Upper lobe of left lung (tissue), 6 donors: ENCODE results near the gene SYTL2. TPM values are rescaled to one million over a fixed set of nuclear protein-coding genes. Genes with fewer than 3 reads are reported as not detected.
A peak's percentile ranks its signal among the peaks of the same experiment; 100 is the strongest.

ENCODE experiments used
- ATAC-seq, 2 donors: fragments of 200-7000 bp; cut with Tn5 transposase; one replicate each; pipeline ENCODE4 v1.9.1; 2022; ENCODE audit warnings: mild to moderate bottlenecking in 2 of 2, moderate library complexity in 2 of 2; ENCODE audit not compliant: low FRiP score in 2 of 2
- DNase-seq, 2 donors: peaks; one replicate each; pipeline ENCODE4 v3.0.0-alpha.2; 2019 to 2020
- H3K27ac ChIP-seq, 4 donors: fragments of 200-600 bp; sonication (generic); one replicate each; pipeline ENCODE4 v1.5.1; 2016 to 2019
- H3K27me3 ChIP-seq, 4 donors: fragments of 200-600 bp; sonication (generic); one replicate each; pipeline ENCODE4 v1.5.1; 2017 to 2019
- H3K36me3 ChIP-seq, 4 donors: fragments of 200-600 bp; sonication (generic); one replicate each; pipeline ENCODE4 v1.5.1; 2016 to 2019
- H3K4me1 ChIP-seq, 4 donors: fragments of 200-600 bp; sonication (generic); one replicate each; pipeline ENCODE4 v1.5.1; 2018 to 2019
- H3K4me3 ChIP-seq, 4 donors: fragments of 200-600 bp; sonication (generic); one replicate each; pipeline ENCODE4 v1.5.1; 2017 to 2019; ENCODE audit warnings: mild to moderate bottlenecking in 2 of 4, moderate library complexity in 1 of 4
- H3K9me3 ChIP-seq, 4 donors: fragments of 200-600 bp; sonication (generic); one replicate each; pipeline ENCODE4 v1.5.1; 2018 to 2019
- CTCF ChIP-seq, 6 experiments: fragments of 450-650 bp in 4 of 6; fragments of 200-600 bp in 2 of 6; sonication (generic) in 2 of 6; IDR thresholded peaks; one replicate each; pipeline ENCODE4 v1.5.1; 2016 to 2019; ENCODE audit warnings: antibody characterized with exemption in 6 of 6
- EP300 ChIP-seq, 4 donors: sonication (generic); formaldehyde crosslinking; IDR thresholded peaks; one replicate each; pipeline ENCODE4 v1.5.1; 2017; ENCODE audit warnings: antibody characterized with exemption in 4 of 4, control low read depth in 2 of 4
- POLR2A ChIP-seq, 4 donors: fragments of 450-650 bp; IDR thresholded peaks; one replicate each; pipeline ENCODE4 v1.5.1; 2016 to 2017; ENCODE audit warnings: antibody characterized with exemption in 4 of 4, mild to moderate bottlenecking in 2 of 4
- POLR2AphosphoS5 ChIP-seq, 2 donors: sonication (generic); formaldehyde crosslinking; IDR thresholded peaks; one replicate each; pipeline ENCODE4 v1.5.1; 2017; ENCODE audit warnings: antibody characterized with exemption in 2 of 2
- WGBS, 2 donors: methylation state at CpG; one replicate each; pipeline ENCODE4 v1.1.5; 2017 to 2018; 5-methylcytosine and 5-hydroxymethylcytosine counted together
- total RNA-seq, 6 donors: library from RNA; depleted of rRNA in 4 of 6; stranded (reverse); fragments of >200 nt in 4 of 6; gene quantifications; one replicate each; pipeline versions ENCODE4 v1.1.0 to v1.2.1, GENCODE V29; 2016 to 2021
- donor health status: DM: no; HTN: no; CAD: no; lungs with moderate emphysema.
- donor health status: DM: no; HTN: yes; CAD: no; lungs with severe emphysema.

SYTL2 gene
- total RNA-seq, 6 donors from 2014 or later: 11.9 to 52.7 (median 20.1) TPM

DNA sequence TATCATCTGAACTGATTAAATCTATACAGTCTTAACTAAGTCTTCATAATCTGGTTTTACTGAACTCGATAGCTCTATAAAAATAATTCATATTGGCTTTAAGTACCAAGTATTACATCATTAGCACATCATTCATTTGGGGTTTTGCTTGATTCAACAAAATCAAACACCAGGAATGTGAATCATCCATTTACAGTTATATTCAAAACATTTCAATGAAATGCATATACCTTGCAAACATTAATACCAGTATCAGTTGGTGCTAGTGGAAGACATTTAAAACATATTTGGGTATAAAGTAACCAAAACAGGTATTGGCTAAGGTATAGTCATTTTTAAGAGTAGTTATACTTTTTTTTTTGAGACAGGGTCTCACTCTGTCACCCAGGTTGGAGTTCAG, 112.7 kb downstream of the SYTL2 start:
- WGBS, 2 donors: 77 to 87% methylated on average over 1 of the region's 1 CpG
- no peak overlapping the region for H3K27ac ChIP-seq
- DNase-seq (no peak), ATAC-seq (no peak)
- H3K9me3 ChIP-seq: no peaks in the 10 kb centered on the region
- no peaks in the 10 kb centered on the region for H3K27me3 ChIP-seq
- H3K36me3 ChIP-seq: peaks cover 0 to under 1% (median 0%) of the 10 kb centered on the region in 4 donors
- no peak overlapping the region for H3K4me3 ChIP-seq
- peaks cover 0 to 10% (median 3%) of the 10 kb centered on the region in 4 donors for H3K4me1 ChIP-seq
- TF ChIP-seq POLR2AphosphoS5 (IDR thresholded peaks at IDR 0.05) (no peak), POLR2A (IDR thresholded peaks at IDR 0.05) (no peak), EP300 (IDR thresholded peaks at IDR 0.05) (no peak), CTCF (IDR thresholded peaks at IDR 0.05) (no peak)

DNA sequence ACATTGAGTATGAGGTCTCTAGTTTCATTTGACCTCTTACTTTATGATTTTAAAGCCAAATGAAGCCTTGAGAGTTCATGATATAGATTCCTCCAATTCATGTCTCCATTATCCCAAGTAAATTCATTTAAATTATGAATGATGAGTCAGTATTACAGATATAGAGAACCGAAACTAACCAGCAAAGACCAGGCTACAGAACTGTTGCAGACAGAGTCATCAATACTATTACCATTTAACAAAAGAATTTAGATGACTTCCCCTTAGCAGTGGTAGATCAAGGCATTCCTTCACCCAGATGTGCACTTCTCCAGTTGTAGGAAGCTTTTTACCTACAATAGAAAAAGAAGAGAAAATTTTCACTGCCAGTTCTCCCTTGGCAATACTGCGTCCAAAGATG, 113.2 kb downstream of the SYTL2 start:
- no peak overlapping the region for H3K4me3 ChIP-seq
- H3K4me1 ChIP-seq: peaks cover 0 to 10% (median 3%) of the 10 kb centered on the region in 4 donors
- 96 to 98% methylated on average over 2 of the region's 2 CpGs for WGBS, 2 donors
- H3K27ac ChIP-seq: no peak overlapping the region
- TF ChIP-seq CTCF (IDR thresholded peaks at IDR 0.05): no peak
- no peak for TF ChIP-seq POLR2AphosphoS5 (IDR thresholded peaks at IDR 0.05)
- no peak for TF ChIP-seq POLR2A (IDR thresholded peaks at IDR 0.05)
- TF ChIP-seq EP300 (IDR thresholded peaks at IDR 0.05): no peak
- no peak for DNase-seq
- no peaks in the 10 kb centered on the region for H3K27me3 ChIP-seq
- no peaks in the 10 kb centered on the region for H3K9me3 ChIP-seq
- peaks cover 0 to 2% (median 0%) of the 10 kb centered on the region in 4 donors for H3K36me3 ChIP-seq
- ATAC-seq: no peak

GRCh38 chr11:85695546-85695945, 115.4 kb downstream of the SYTL2 start:
- DNase-seq (no peak), ATAC-seq (no peak)
- Histone ChIP-seq H3K4me1 (peaks cover 0 to 10% (median 3%) of the 10 kb centered on the region in 4 donors), H3K27ac (no peak overlapping the region), H3K27me3 (no peaks in the 10 kb centered on the region), H3K36me3 (peaks cover 0 to 2% (median 0%) of the 10 kb centered on the region in 4 donors), H3K4me3 (no peak overlapping the region), H3K9me3 (no peaks in the 10 kb centered on the region)
- TF ChIP-seq CTCF (IDR thresholded peaks at IDR 0.05): no peak
- TF ChIP-seq EP300 (IDR thresholded peaks at IDR 0.05): no peak
- TF ChIP-seq POLR2A (IDR thresholded peaks at IDR 0.05): no peak
- no peak for TF ChIP-seq POLR2AphosphoS5 (IDR thresholded peaks at IDR 0.05)

DNA sequence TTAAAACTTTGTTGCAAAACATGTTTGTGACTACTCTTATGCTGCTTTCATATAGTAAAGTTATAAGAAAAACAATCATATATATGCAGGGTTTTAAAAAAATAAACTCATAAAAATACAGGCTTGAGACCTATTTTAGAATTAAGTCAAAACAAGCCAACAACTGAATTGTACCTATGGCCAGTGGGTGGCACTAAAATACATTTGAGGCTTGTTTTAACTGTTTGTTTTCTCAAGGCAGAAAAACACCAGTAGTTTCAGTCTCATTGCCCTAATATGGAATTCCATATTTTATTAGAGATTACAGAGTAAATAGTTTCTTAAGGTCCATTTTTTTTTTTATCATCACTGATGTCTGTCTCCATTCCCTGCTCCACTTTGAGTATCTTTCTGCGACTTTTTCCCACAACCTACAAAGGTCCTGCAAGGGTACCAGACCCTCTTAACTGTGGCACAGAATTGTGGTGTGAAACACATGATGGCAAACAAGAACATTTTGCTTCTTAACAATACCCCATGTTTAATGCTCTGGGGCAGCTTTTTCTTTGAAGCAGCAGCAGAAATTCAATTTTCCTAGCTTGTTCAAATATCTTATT, 116.5 kb downstream of the SYTL2 start:
- WGBS, 2 donors: 96 to 97% methylated on average over 1 of the region's 1 CpG
- ATAC-seq (no peak), DNase-seq (no peak)
- Histone ChIP-seq H3K27me3 (no peaks in the 10 kb centered on the region), H3K36me3 (peaks cover 0 to 2% (median 0%) of the 10 kb centered on the region in 4 donors), H3K27ac (no peak overlapping the region), H3K4me1 (peaks cover 0 to under 1% (median 0%) of the 10 kb centered on the region in 4 donors), H3K4me3 (no peak overlapping the region), H3K9me3 (no peaks in the 10 kb centered on the region)
- TF ChIP-seq POLR2AphosphoS5 (IDR thresholded peaks at IDR 0.05) (no peak), CTCF (IDR thresholded peaks at IDR 0.05) (peak in 3 of 6 experiments; percentile 35 to 53 (median 37))
